ENCODE data around the gene GLCE.

DNA sequence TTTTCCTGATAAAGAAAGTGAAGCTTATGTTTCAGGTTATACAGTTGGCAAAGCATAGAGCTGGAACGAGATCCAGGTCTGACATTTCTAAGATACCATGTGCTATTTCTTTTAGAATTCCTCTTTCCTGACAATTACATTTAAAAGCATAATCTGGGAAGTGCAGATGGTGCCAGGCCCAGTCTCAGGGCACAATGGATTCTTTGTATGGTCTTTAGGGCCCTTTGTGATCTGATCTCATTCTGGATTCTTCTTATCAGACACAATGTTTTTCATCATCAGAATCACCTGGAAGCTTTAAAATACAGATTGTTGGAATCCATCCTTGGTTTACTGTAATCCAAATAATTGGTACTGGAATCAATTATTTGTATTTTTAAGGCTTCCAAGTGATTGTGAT, 18.6 kb upstream of the GLCE start:
- TF ChIP-seq, protein P1, sequence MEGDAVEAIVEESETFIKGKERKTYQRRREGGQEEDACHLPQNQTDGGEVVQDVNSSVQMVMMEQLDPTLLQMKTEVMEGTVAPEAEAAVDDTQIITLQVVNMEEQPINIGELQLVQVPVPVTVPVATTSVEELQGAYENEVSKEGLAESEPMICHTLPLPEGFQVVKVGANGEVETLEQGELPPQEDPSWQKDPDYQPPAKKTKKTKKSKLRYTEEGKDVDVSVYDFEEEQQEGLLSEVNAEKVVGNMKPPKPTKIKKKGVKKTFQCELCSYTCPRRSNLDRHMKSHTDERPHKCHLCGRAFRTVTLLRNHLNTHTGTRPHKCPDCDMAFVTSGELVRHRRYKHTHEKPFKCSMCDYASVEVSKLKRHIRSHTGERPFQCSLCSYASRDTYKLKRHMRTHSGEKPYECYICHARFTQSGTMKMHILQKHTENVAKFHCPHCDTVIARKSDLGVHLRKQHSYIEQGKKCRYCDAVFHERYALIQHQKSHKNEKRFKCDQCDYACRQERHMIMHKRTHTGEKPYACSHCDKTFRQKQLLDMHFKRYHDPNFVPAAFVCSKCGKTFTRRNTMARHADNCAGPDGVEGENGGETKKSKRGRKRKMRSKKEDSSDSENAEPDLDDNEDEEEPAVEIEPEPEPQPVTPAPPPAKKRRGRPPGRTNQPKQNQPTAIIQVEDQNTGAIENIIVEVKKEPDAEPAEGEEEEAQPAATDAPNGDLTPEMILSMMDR (IDR thresholded peaks at IDR 0.05) = no peak
- TF ChIP-seq, protein P2, sequence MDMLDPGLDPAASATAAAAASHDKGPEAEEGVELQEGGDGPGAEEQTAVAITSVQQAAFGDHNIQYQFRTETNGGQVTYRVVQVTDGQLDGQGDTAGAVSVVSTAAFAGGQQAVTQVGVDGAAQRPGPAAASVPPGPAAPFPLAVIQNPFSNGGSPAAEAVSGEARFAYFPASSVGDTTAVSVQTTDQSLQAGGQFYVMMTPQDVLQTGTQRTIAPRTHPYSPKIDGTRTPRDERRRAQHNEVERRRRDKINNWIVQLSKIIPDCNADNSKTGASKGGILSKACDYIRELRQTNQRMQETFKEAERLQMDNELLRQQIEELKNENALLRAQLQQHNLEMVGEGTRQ (CRISPR knock-in tag; IDR thresholded peaks at IDR 0.05) = no peak
- TF ChIP-seq, protein P3, sequence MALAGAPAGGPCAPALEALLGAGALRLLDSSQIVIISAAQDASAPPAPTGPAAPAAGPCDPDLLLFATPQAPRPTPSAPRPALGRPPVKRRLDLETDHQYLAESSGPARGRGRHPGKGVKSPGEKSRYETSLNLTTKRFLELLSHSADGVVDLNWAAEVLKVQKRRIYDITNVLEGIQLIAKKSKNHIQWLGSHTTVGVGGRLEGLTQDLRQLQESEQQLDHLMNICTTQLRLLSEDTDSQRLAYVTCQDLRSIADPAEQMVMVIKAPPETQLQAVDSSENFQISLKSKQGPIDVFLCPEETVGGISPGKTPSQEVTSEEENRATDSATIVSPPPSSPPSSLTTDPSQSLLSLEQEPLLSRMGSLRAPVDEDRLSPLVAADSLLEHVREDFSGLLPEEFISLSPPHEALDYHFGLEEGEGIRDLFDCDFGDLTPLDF (CRISPR knock-in tag; IDR thresholded peaks at IDR 0.05) = no peak
- no peak for TF ChIP-seq SP1 (CRISPR knock-in tag; conservative IDR thresholded peaks at IDR 0.05)
- no peak for TF ChIP-seq ZNF423 (CRISPR knock-in tag; IDR thresholded peaks at IDR 0.05)
- TF ChIP-seq, protein P4, sequence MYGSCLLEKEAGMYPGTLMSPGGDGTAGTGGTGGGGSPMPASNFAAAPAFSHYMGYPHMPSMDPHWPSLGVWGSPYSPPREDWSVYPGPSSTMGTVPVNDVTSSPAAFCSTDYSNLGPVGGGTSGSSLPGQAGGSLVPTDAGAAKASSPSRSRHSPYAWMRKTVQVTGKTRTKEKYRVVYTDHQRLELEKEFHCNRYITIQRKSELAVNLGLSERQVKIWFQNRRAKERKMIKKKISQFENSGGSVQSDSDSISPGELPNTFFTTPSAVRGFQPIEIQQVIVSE (CRISPR knock-in tag; IDR thresholded peaks at IDR 0.05; ENCODE audit: borderline replicate concordance) = no peak

All from WTC11 (cell line).